HCT116 (cell line): ENCODE measurements around the gene WNK3. TPM values are rescaled to one million over a fixed set of nuclear protein-coding genes. Genes with fewer than 3 reads are reported as not detected.

Experiments
- ATAC-seq: fragments of 200-7000 bp; cut with Tn5 transposase; 2 replicates; pipeline ENCODE4 v1.9.1; 2020; ENCODE audit warnings: mild to moderate bottlenecking, moderate library complexity
- BruUV-seq: library from RNA; stranded (reverse); fragments of 400-500 nt; replicated peaks from 2 replicates; lab custom pipeline; 2021; lab: Mats Ljungman, UMichigan
- CTCF ChIA-PET: fragments of 300-600 bp; sonication (Branson Sonifier 250); formaldehyde crosslinking; loops from one replicate; lab custom pipeline; 2021; ENCODE audit warnings: antibody characterized with exemption; lab: Charles Lee
- POLR2A ChIA-PET: fragments of 300-600, 350-600 bp; sonication (Branson Sonifier 250); formaldehyde crosslinking; loops from one replicate; lab custom pipeline; 2021; ENCODE audit warnings: antibody characterized with exemption; lab: Charles Lee
- RAD21 ChIA-PET, 2 experiments: fragments of 300-600 bp; sonication (Branson Sonifier 250); formaldehyde crosslinking; loops; one replicate each; lab custom pipeline; 2023; ENCODE audit warnings: low total read pairs in 2 of 2; ENCODE audit not compliant: uncharacterized antibody in 2 of 2, unreplicated experiment in 2 of 2, low non-redundant PET in 1 of 2; lab: Charles Lee
- DNase-seq: peaks from one replicate; pipeline ENCODE4 v3.0.0-alpha.2; 2010; ENCODE audit warnings: low read depth, low spot score
- H2AFZ ChIP-seq: fragments of 200-600 bp; shearing (Covaris generic), sonication (generic); 2 replicates; pipeline ENCODE4 v1.6.1; 2017; ENCODE audit warnings: low read depth, mixed run types, mixed read lengths, antibody characterized with exemption, low read length; ENCODE audit not compliant: poor library complexity, severe bottlenecking
- H3K27ac ChIP-seq: 2 replicates; pipeline ENCODE4 v1.5.1; 2012; ENCODE audit warnings: low read depth, low read length
- H3K27me3 ChIP-seq: fragments of 200-600 bp; sonication (generic); 2 replicates; pipeline ENCODE4 v1.6.1; 2016; ENCODE audit warnings: mixed run types, low read length, mixed read lengths; ENCODE audit not compliant: insufficient read depth
- H3K36me3 ChIP-seq, 2 experiments: fragments of 200-500 bp in 1 of 2; fragments of 200-600 bp in 1 of 2; sonication (Bioruptor generic) in 1 of 2; sonication (generic) in 1 of 2; 2 replicates each; pipeline versions ENCODE4 v1.5.1 to v1.6.1; 2014 to 2016; ENCODE audit warnings: low read length in 2 of 2, inconsistent platforms in 1 of 2, mixed read lengths in 1 of 2, mixed run types in 1 of 2; ENCODE audit not compliant: insufficient read depth in 2 of 2, control insufficient read depth in 1 of 2
- H3K4me1 ChIP-seq, 2 experiments: fragments of 200-600 bp in 1 of 2; sonication (generic) in 1 of 2; 2 replicates each; pipeline versions ENCODE4 v1.5.1 to v1.6.1; 2012 to 2017; ENCODE audit warnings: low read length in 2 of 2, inconsistent platforms in 1 of 2, mild to moderate bottlenecking in 1 of 2, mixed read lengths in 1 of 2, mixed run types in 1 of 2, moderate library complexity in 1 of 2; ENCODE audit not compliant: insufficient read depth in 2 of 2, control insufficient read depth in 1 of 2
- H3K4me2 ChIP-seq: fragments of 200-600 bp; sonication (generic); 2 replicates; pipeline ENCODE4 v1.6.1; 2017; ENCODE audit warnings: mixed run types, low read length, mixed read lengths
- H3K4me3 ChIP-seq, 2 experiments: fragments of 200-600 bp in 1 of 2; sonication (generic) in 1 of 2; replicated peaks in 1 of 2; 2 replicates each; pipeline ENCODE4 v1.5.1; 2011 to 2016; ENCODE audit warnings: low read length in 2 of 2, control low read depth in 1 of 2, low read depth in 1 of 2, mild to moderate bottlenecking in 1 of 2, mixed read lengths in 1 of 2, mixed run types in 1 of 2
- H3K79me2 ChIP-seq: fragments of 200-600 bp; sonication (generic); 2 replicates; pipeline ENCODE4 v1.6.1; 2017; ENCODE audit warnings: mild to moderate bottlenecking, mixed run types, low read length, moderate library complexity, mixed read lengths; ENCODE audit not compliant: insufficient read depth
- H3K9ac ChIP-seq: fragments of 200-600 bp; sonication (generic); 2 replicates; pipeline ENCODE4 v1.6.1; 2016; ENCODE audit warnings: low read length, mixed read lengths
- H3K9me2 ChIP-seq: fragments of 200-600 bp; sonication (generic), shearing (Covaris generic); 2 replicates; pipeline ENCODE4 v1.6.1; 2017; ENCODE audit warnings: mixed run types, mild to moderate bottlenecking, moderate library complexity; ENCODE audit not compliant: insufficient read depth
- H3K9me3 ChIP-seq, 2 experiments: fragments of 200-500 bp in 1 of 2; fragments of 200-600 bp in 1 of 2; sonication (Bioruptor generic) in 1 of 2; sonication (generic) in 1 of 2; 2 replicates each; pipeline ENCODE4 v1.6.1; 2014 to 2017; ENCODE audit warnings: low read length in 2 of 2, mixed read lengths in 2 of 2, inconsistent platforms in 1 of 2, low read depth in 1 of 2, mild to moderate bottlenecking in 1 of 2, mixed run types in 1 of 2, moderate library complexity in 1 of 2; ENCODE audit not compliant: control insufficient read depth in 1 of 2, insufficient read depth in 1 of 2
- H4K20me1 ChIP-seq: fragments of 200-600 bp; sonication (generic), shearing (Covaris generic); 2 replicates; pipeline ENCODE4 v1.6.1; 2017; ENCODE audit warnings: mixed run types, mild to moderate bottlenecking, moderate library complexity; ENCODE audit not compliant: insufficient read depth
- CBX3 ChIP-seq: IDR thresholded peaks from 2 replicates; pipeline ENCODE4 v1.6.1; 2012; ENCODE audit warnings: low read depth
- CEBPB ChIP-seq: IDR thresholded peaks from 2 replicates; pipeline ENCODE4 v1.6.1; 2012; ENCODE audit warnings: low read depth
- EGR1 ChIP-seq: IDR thresholded peaks from 2 replicates; pipeline ENCODE4 v1.6.1; 2012; ENCODE audit warnings: low read depth
- EZH2 ChIP-seq: fragments of 200-600 bp; sonication (generic); IDR thresholded peaks from 2 replicates; pipeline ENCODE4 v1.6.1; 2017; ENCODE audit warnings: antibody characterized with exemption, mixed run types
- FOSL1 ChIP-seq: IDR thresholded peaks from 2 replicates; pipeline ENCODE4 v1.6.1; 2012; ENCODE audit warnings: low read depth
- POLR2A ChIP-seq: IDR thresholded peaks from 2 replicates; pipeline ENCODE4 v1.7.0; 2011; ENCODE audit warnings: borderline replicate concordance; ENCODE audit not compliant: insufficient read depth, insufficient read length; ENCODE audit errors: extremely low read depth
- SIN3A ChIP-seq: IDR thresholded peaks from 2 replicates; pipeline ENCODE4 v1.6.1; 2012; ENCODE audit warnings: low read depth
- SRF ChIP-seq: IDR thresholded peaks from 2 replicates; pipeline ENCODE4 v1.6.1; 2012; ENCODE audit warnings: low read depth
- TCF7L2 ChIP-seq: IDR thresholded peaks from 2 replicates; pipeline ENCODE4 v1.7.0; 2011; ENCODE audit warnings: borderline replicate concordance, inconsistent platforms; ENCODE audit not compliant: insufficient read depth, insufficient read length; ENCODE audit errors: extremely low read depth
- ZFX ChIP-seq: fragments of 450-650 bp; IDR thresholded peaks from 2 replicates; pipeline ENCODE4 v1.6.1; 2017
- intact Hi-C: fragments of 100-400 bp; cut with micrococcal nuclease; formaldehyde crosslinking; loops from 2 replicates; pipeline ENCODE4 v1.10.0; 2022
- total RNA-seq: library from RNA; stranded (reverse); gene quantifications from one replicate; pipeline ENCODE4 v1.2.1, GENCODE V29; 2021; ENCODE audit not compliant: unreplicated experiment
- TF ChIP-seq, protein P1 (sequence below), 3 experiments: fragments of 200-600 bp in 1 of 3; sonication (generic) in 1 of 3; IDR thresholded peaks in 2 of 3; conservative IDR thresholded peaks in 1 of 3; 2 replicates each; pipeline ENCODE4 v1.5.1; 2012 to 2017; ENCODE audit warnings: low read depth in 2 of 3, low read length in 2 of 3, antibody characterized with exemption in 1 of 3, borderline replicate concordance in 1 of 3, control low read depth in 1 of 3, mild to moderate bottlenecking in 1 of 3, mixed read lengths in 1 of 3, mixed run types in 1 of 3, moderate library complexity in 1 of 3; ENCODE audit not compliant: insufficient read depth in 1 of 3
- TF ChIP-seq, protein P2 (sequence below): IDR thresholded peaks from 2 replicates; pipeline ENCODE4 v1.6.1; 2012; ENCODE audit warnings: low read depth
- TF ChIP-seq, protein P3 (sequence below): IDR thresholded peaks from 2 replicates; pipeline ENCODE4 v1.6.1; 2012

Gene WNK3
- total RNA-seq, 1 experiment from 2014 or later: 0.05 TPM

DNA sequence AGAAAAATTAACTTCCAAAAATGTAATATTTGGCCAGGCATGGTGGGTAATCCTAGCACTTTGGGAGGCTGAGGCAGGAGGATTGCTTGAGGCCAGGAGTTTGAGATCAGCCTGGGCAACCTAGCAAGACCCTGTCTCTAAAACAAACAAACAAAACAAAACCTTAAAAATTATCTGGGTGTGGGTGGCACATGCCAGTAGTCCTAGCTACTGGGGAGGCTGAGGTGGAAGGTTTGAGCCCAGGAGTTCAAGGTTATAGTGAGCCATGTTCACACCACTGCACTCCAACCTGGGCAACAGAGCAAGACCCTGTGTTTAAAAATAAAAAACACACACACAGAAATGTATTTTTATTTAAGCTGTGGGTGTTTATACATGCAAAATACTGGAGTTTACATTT lies 186.8 kb downstream of the WNK3 start:
- no peak for ATAC-seq
- H3K9me3 ChIP-seq: no peaks in the 10 kb centered on the region
- no peaks in the 10 kb centered on the region for H3K9me2 ChIP-seq
- RAD21 ChIA-PET: no interaction called here
- DNase-seq: no peak
- CTCF ChIA-PET: no interaction called here
- no TSS peak for BruUV-seq
- no peak overlapping the region for H3K4me3 ChIP-seq
- H3K4me2 ChIP-seq: no peak overlapping the region
- no peaks in the 10 kb centered on the region for H3K36me3 ChIP-seq
- no peaks in the 10 kb centered on the region for H3K27me3 ChIP-seq
- H3K4me1 ChIP-seq: no peaks in the 10 kb centered on the region; a peak in 1 of 4 replicates
- H3K79me2 ChIP-seq: no peaks in the 10 kb centered on the region
- POLR2A ChIA-PET: no interaction called here
- H3K27ac ChIP-seq: no peak overlapping the region
- TF ChIP-seq TCF7L2 (no peak), ZFX (no peak), POLR2A (no peak), FOSL1 (no peak)
- TF ChIP-seq, protein P1, sequence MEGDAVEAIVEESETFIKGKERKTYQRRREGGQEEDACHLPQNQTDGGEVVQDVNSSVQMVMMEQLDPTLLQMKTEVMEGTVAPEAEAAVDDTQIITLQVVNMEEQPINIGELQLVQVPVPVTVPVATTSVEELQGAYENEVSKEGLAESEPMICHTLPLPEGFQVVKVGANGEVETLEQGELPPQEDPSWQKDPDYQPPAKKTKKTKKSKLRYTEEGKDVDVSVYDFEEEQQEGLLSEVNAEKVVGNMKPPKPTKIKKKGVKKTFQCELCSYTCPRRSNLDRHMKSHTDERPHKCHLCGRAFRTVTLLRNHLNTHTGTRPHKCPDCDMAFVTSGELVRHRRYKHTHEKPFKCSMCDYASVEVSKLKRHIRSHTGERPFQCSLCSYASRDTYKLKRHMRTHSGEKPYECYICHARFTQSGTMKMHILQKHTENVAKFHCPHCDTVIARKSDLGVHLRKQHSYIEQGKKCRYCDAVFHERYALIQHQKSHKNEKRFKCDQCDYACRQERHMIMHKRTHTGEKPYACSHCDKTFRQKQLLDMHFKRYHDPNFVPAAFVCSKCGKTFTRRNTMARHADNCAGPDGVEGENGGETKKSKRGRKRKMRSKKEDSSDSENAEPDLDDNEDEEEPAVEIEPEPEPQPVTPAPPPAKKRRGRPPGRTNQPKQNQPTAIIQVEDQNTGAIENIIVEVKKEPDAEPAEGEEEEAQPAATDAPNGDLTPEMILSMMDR (IDR thresholded peaks at IDR 0.05 in 2 of 3, conservative IDR thresholded peaks at IDR 0.05 in 1 of 3; ENCODE audit: borderline replicate concordance in 1 of 3, insufficient read depth in 1 of 3, low read depth in 2 of 3, low read length in 2 of 3): no peak
- H3K9ac ChIP-seq: no peak overlapping the region
- H2AFZ ChIP-seq: no peak overlapping the region
- intact Hi-C loops: no loop called here
- H4K20me1 ChIP-seq: no peaks in the 10 kb centered on the region

DNA sequence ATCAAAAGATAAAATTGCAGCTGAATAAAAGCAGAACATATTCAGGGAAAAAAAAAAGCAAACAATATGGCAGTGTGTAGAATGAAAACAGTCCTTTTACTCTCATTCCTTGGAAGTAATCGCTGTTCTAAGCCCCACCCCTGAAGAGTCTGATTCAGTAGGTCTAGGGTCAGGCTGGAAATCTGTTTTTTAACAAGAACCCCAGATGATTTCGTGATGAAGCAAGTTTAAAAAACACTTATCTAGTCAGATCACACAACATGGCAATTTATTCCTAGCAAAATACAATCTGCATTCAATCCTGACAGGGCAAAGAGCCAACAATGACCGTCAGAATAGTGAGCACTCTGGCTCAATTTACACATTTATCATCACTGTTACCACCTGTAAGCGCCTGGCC lies 190.9 kb downstream of the WNK3 start:
- Histone ChIP-seq H4K20me1 (no peaks in the 10 kb centered on the region), H3K36me3 (no peaks in the 10 kb centered on the region), H3K4me1 (no peaks in the 10 kb centered on the region), H3K9ac (no peak overlapping the region), H3K79me2 (no peaks in the 10 kb centered on the region), H3K9me2 (no peaks in the 10 kb centered on the region), H3K4me2 (no peak overlapping the region), H2AFZ (no peak overlapping the region), H3K27ac (no peak overlapping the region), H3K9me3 (no peaks in the 10 kb centered on the region), H3K4me3 (no peak overlapping the region), H3K27me3 (no peaks in the 10 kb centered on the region)
- ATAC-seq (no peak), DNase-seq (no peak)
- intact Hi-C loops: no loop called here
- POLR2A ChIA-PET: no interaction called here
- CTCF ChIA-PET: no interaction called here
- no TSS peak for BruUV-seq
- RAD21 ChIA-PET: no interaction called here
- TF ChIP-seq SIN3A (no peak), SRF (no peak), EGR1 (no peak), CBX3 (no peak), CEBPB (no peak), EZH2 (no peak)
- TF ChIP-seq, protein P1 (IDR thresholded peaks at IDR 0.05 in 2 of 3, conservative IDR thresholded peaks at IDR 0.05 in 1 of 3; ENCODE audit: borderline replicate concordance in 1 of 3, insufficient read depth in 1 of 3, low read depth in 2 of 3, low read length in 2 of 3): no peak
- TF ChIP-seq, protein P2, sequence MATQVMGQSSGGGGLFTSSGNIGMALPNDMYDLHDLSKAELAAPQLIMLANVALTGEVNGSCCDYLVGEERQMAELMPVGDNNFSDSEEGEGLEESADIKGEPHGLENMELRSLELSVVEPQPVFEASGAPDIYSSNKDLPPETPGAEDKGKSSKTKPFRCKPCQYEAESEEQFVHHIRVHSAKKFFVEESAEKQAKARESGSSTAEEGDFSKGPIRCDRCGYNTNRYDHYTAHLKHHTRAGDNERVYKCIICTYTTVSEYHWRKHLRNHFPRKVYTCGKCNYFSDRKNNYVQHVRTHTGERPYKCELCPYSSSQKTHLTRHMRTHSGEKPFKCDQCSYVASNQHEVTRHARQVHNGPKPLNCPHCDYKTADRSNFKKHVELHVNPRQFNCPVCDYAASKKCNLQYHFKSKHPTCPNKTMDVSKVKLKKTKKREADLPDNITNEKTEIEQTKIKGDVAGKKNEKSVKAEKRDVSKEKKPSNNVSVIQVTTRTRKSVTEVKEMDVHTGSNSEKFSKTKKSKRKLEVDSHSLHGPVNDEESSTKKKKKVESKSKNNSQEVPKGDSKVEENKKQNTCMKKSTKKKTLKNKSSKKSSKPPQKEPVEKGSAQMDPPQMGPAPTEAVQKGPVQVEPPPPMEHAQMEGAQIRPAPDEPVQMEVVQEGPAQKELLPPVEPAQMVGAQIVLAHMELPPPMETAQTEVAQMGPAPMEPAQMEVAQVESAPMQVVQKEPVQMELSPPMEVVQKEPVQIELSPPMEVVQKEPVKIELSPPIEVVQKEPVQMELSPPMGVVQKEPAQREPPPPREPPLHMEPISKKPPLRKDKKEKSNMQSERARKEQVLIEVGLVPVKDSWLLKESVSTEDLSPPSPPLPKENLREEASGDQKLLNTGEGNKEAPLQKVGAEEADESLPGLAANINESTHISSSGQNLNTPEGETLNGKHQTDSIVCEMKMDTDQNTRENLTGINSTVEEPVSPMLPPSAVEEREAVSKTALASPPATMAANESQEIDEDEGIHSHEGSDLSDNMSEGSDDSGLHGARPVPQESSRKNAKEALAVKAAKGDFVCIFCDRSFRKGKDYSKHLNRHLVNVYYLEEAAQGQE: no peak
- TF ChIP-seq, protein P3, sequence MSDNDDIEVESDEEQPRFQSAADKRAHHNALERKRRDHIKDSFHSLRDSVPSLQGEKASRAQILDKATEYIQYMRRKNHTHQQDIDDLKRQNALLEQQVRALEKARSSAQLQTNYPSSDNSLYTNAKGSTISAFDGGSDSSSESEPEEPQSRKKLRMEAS: no peak
